ENCODE data around the gene TXNRD3.

TXNRD3 gene

DNA sequence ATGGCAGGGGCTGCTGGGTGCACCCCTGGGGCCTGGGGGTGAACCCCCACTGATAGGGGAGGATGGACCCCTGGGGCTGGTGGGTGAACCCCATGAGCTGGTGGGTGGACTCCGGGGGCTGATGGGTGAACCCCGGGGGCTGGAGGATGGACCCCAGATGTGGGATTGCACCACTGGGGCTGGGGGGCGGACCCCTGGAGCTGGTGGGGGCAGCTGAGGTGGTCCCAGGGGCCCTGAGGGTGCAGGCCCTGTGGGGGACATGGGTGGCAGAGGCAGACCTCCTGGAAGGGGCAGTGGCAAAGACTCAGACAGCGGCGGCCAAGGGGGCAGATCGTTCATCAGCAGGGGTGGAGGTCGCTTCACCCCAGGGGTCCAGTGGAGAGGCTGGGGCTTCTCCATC lies 17.4 kb upstream of the TXNRD3 start:
- DNase-seq (ENCODE audit: low read depth in 1 of 2, low spot score in 1 of 2), result no peak

GRCh38 chr3:126671521-126671920 lies 16.6 kb upstream of the TXNRD3 start:
- DNase-seq (ENCODE audit: low read depth in 1 of 2, low spot score in 1 of 2), result no peak

GRCh38 chr3:126668450-126669401 lies 13.8 kb upstream of the TXNRD3 start:
- DNase-seq (ENCODE audit: low read depth in 1 of 2, low spot score in 1 of 2), result no peak

DNA sequence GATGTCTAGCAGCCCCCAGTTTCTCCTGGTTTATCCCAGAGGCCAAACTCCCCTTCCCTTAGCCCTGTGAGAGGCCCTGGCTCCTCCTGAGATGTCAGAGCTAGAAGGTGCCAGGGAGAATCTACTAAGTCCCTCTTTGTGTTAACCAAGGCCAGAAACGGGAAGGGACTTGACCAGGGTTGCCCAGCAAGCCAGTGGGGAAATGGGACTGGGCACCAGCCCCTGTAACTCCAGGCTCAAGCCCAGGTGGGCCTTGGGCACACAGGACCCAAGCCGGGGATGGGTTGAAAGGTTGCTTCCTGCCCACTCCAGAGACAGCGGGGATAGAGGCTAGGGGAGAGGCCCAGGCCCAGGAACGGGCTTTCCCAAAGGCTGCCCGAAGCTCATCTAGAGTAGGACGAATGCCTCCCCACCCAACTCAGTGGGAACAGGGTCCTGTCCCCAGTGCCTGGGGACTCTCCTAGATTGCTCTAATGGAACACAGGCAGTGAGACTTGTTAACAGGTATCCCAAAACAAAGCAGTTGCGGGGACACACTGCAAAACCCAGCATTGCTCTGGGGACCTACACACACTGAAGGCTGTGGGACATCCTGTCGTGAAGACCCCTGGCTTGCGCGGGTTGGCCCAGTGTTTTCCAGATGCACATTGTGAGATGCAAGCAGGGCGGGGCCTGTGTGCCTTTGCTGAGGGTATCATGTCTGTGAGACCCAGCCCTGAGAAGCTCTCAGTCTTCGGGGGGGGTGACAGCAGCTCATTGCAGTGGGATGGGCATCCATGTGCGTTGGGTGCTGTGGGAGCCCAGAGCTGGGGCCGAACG lies 12.9 kb upstream of the TXNRD3 start:
- DNase-seq (ENCODE audit: low read depth in 1 of 2, low spot score in 1 of 2), result no peak

- DNase-seq (ENCODE audit: low read depth in 1 of 2, low spot score in 1 of 2), result no peak
Measured at GRCh38 chr3:126666658-126667528, 12.0 kb upstream of the TXNRD3 start.

GRCh38 chr3:126665959-126666657 lies 11.2 kb upstream of the TXNRD3 start:
- DNase-seq (ENCODE audit: low read depth in 1 of 2, low spot score in 1 of 2), result no peak

DNA sequence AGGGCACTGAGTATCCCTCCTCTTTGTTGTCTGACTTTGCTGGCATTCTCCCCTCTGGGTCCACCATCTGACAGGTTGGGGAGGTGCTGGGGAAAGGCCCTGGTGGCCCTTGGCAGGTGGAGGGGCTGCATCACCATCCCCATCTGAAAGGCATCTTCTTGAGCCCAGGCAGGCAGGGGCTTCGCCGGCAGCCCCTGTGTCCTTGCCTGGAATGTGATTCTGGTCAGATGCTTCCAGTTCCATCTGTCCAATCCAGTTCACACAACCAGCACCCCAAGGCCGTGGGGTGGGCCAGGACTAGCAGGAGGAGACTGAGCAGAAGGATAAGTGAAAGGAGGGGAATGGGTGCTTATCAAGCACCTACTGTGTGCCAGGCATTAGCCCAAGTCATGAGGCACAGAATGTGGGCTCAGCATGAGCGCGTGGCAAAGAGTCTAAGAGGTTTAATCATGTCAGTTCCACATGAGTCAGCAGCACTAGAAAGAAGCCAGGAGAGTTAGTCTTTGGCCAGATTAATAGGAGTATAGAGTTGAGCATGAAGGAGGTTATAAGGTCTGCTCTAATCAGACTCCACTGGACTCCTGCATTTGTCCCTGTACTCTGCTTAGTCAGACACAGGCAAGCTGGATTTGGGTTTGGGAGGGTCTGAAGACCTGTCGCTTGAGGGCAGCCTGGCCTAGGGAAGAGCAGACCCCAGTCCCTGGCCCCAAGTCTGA lies 10.5 kb upstream of the TXNRD3 start:
- no peak for DNase-seq (ENCODE audit: low read depth in 1 of 2, low spot score in 1 of 2)

- DNase-seq (ENCODE audit: low read depth in 1 of 2, low spot score in 1 of 2), result no peak
Measured at GRCh38 chr3:126664591-126665214, 9.8 kb upstream of the TXNRD3 start.

- DNase-seq (ENCODE audit: low read depth in 1 of 2, low spot score in 1 of 2), result no peak
Measured at GRCh38 chr3:126663750-126664149, 8.8 kb upstream of the TXNRD3 start.

- no peak for DNase-seq (ENCODE audit: low read depth in 1 of 2, low spot score in 1 of 2)
Measured at GRCh38 chr3:126663257-126663656, 8.3 kb upstream of the TXNRD3 start.

DNA sequence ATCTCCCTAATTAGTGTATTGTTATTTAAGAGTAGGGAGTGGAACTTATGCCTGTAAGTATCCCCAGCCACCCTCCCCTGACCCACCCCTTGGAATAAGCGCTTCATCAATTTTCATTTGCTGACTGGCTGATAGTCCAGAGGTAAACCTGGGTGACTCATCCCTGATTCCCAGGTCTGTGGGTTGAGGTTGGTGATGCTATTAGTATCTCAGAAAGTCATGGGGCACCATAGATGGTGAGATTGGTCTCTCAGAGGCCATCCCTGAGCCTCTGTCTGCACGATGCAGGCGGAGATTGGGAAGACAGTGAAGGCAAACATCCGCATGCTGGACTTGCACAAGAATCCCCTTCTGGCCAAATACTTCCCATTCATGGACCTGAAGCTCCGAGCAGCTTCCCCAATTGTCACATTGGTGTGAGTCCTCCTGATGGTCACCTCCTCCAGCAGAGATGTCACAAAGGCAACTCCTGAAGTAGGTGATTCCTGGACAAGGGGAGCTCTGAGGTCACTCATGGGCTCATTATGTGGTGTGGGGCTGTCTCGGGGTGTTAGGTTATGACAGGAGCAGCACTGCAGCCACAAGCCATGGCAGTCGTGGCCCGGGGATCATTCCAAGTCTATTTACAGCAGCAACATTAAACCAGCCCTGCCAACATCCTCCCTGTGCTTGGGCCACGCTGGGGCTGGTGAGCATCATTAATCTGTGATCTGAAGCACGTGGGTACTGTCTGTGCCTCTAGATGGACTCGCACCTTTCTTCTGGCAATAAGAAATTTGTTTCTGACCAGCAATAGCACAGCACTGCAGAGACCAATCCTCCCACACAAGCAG lies 6.8 kb upstream of the TXNRD3 start:
- DNase-seq (ENCODE audit: low read depth in 1 of 2, low spot score in 1 of 2), result no peak

DNA sequence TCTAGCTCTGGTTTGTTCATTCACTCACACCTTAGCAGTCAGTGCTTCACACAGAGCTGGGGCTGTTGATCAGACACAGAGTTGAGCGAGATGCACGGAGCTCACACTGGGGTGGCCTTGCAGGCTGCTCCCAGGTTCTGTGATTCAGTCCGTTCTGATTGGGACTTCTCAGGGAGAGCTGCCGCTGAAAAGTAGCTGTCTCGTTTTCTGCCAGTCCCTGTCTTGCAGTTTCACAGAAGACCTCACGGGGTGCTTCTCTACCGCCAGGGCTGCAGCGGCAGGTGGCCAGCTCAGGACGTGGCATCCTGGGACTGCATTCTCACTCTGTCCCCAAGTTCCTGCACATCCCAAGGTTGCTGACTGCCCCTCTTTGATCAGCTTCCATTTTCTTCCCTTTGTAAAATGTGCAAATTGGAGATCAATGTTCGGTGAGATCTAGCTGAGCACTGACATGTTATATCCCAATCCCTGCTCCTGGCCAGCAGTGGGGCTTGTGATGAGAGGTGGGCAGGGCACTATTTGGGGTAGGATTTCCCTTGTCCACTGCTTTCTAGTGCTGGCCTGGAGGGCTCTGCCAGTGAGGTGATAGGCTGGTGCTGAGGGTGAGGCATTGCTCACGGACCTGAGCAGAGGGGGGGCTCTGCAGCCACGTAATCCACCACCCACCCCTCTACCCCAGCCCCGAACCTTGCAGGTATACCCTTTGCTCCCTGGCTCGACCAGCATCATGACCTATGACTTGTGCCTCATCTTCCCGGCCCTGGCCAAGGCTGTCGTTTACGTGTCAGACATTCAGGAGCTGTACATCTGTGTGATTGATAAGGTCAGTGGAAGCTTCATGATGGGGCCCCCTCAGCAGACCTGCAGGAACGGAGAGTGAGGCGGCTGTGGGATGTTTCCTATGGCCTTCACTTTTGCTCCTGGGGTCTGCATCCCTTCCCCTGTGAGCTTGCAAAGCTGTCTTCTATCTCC lies 5.3 kb upstream of the TXNRD3 start:
- DNase-seq (ENCODE audit: low read depth in 1 of 2, low spot score in 1 of 2), result no peak

GRCh38 chr3:126658584-126658983 lies 3.7 kb upstream of the TXNRD3 start:
- no peak for DNase-seq (ENCODE audit: low read depth in 1 of 2, low spot score in 1 of 2)

- DNase-seq (ENCODE audit: low read depth in 1 of 2, low spot score in 1 of 2), result no peak
Measured at GRCh38 chr3:126657901-126658300, 3.0 kb upstream of the TXNRD3 start.

DNA sequence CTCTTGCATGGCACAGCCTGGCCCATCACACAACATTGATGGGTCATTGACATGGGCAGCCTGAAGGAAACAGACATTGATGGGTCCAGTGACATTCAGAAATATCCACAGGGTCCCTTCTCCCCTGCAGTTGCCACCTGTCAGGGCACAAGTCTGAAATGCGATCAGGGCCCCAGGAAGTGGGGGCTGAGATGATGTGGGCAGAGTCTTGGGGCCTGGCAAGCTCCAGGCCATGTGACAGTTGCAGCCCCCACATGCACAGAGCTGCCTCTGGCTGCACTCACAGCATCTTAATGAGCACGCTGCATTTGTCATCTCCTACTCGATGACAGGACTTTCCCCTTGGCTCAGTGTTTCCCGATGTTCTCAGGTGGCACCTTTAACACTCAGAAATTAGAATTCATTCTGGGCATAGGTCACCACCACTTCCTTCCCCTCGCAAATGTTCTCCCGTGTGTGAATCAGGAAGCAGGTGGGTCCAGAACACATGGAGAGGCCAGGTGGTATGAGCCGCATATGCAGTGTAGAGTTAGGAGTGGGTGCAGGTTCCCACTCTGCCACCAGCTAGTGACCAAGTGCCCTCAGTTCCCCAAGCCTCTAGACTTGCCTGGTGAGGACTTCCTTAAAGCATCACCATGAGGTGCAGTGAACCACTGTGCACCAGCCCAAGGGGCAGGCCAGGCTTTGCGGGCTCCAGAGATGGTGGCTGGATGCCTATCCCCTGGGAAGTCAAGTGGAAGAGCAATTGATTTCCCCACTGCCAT lies 1.6 kb upstream of the TXNRD3 start:
- DNase-seq (ENCODE audit: low read depth in 1 of 2, low spot score in 1 of 2), result no peak

GRCh38 chr3:126655887-126656286 lies 963 bp upstream of the TXNRD3 start:
- DNase-seq (ENCODE audit: low read depth in 1 of 2, low spot score in 1 of 2), result no peak

Measured in stimulated activated CD4-positive, alpha-beta T cell treated with anti-CD3 and anti-CD28 coated beads, Interleukin-15, amount 100 ng/mL, for 1 hour (primary cell).